Measurements from ENCODE around the gene NAXD.
"Not testable (repeated sequence)": the region's sequence is repeated elsewhere in the genome, so short reads cannot be mapped to it uniquely, and the experiment has no call there.

Gene NAXD

GRCh38 chr13:110615322-110616102 is at the start of gene NAXD:
TSS of gene NAXD (plus strand) at chr13:110615545. CDS start at chr13:110615602, 57 bp downstream.
- peak within 1 kb of the TSS; percentile 76 for H3K4me3 ChIP-seq (ENCODE audit: low read depth, low read length)
- DNase-seq (ENCODE audit: low read depth) = peak; percentile 85
- TF ChIP-seq CTCF (IDR thresholded peaks at IDR 0.05; ENCODE audit: low read depth, low read length, missing control alignments) = no peak
- in situ Hi-C loops (cut with HindIII; ENCODE audit: low sequenced_read_pairs) = loop anchor here (25.0 kb wide), 1 partner anchor 197 kb away; no protein-coding TSS in a partner anchor

GRCh38 chr13:110566171-110566570 is 49.2 kb upstream of the NAXD start:
- TF ChIP-seq CTCF (IDR thresholded peaks at IDR 0.05; ENCODE audit: low read depth, low read length, missing control alignments) = no peak
- no peak for DNase-seq (ENCODE audit: low read depth)
- in situ Hi-C loops (cut with HindIII; ENCODE audit: low sequenced_read_pairs) = no loop called here

GRCh38 chr13:110568612-110569011 is 46.7 kb upstream of the NAXD start:
- no peak for DNase-seq (ENCODE audit: low read depth)
- TF ChIP-seq CTCF (IDR thresholded peaks at IDR 0.05; ENCODE audit: low read depth, low read length, missing control alignments) = no peak
- H3K4me3 ChIP-seq (ENCODE audit: low read depth, low read length) = no peak overlapping the region
- in situ Hi-C loops (cut with HindIII; ENCODE audit: low sequenced_read_pairs) = no loop called here

More at GRCh38 chr13:110566171-110566570, 49.2 kb upstream of the NAXD start:
- H3K4me3 ChIP-seq (ENCODE audit: low read depth, low read length) = no peak overlapping the region

GRCh38 chr13:110569962-110570361 is 45.4 kb upstream of the NAXD start:
- in situ Hi-C loops (cut with HindIII; ENCODE audit: low sequenced_read_pairs); H3K4me3 ChIP-seq (ENCODE audit: low read depth, low read length); DNase-seq (ENCODE audit: low read depth): not testable (repeated sequence)

GRCh38 chr13:110570886-110571285 is 44.5 kb upstream of the NAXD start:
- in situ Hi-C loops (cut with HindIII; ENCODE audit: low sequenced_read_pairs) = no loop called here
- no peak overlapping the region for H3K4me3 ChIP-seq (ENCODE audit: low read depth, low read length)
- DNase-seq (ENCODE audit: low read depth) = no peak
- TF ChIP-seq CTCF (IDR thresholded peaks at IDR 0.05; ENCODE audit: low read depth, low read length, missing control alignments) = no peak

GRCh38 chr13:110571896-110572777 is 43.2 kb upstream of the NAXD start:
- no peak for TF ChIP-seq CTCF (IDR thresholded peaks at IDR 0.05; ENCODE audit: low read depth, low read length, missing control alignments)
- H3K4me3 ChIP-seq (ENCODE audit: low read depth, low read length) = no peak overlapping the region
- in situ Hi-C loops (cut with HindIII; ENCODE audit: low sequenced_read_pairs) = no loop called here
- no peak for DNase-seq (ENCODE audit: low read depth)

GRCh38 chr13:110572778-110573118 is 42.6 kb upstream of the NAXD start:
- no peak overlapping the region for H3K4me3 ChIP-seq (ENCODE audit: low read depth, low read length)
- DNase-seq (ENCODE audit: low read depth) = no peak
- no peak for TF ChIP-seq CTCF (IDR thresholded peaks at IDR 0.05; ENCODE audit: low read depth, low read length, missing control alignments)
- in situ Hi-C loops (cut with HindIII; ENCODE audit: low sequenced_read_pairs) = no loop called here
